ENCODE measurements around the gene ROR2.
"Not testable (repeated sequence)": the region's sequence is repeated elsewhere in the genome, so short reads cannot be mapped to it uniquely, and the experiment has no call there.

The ROR2 gene

DNA sequence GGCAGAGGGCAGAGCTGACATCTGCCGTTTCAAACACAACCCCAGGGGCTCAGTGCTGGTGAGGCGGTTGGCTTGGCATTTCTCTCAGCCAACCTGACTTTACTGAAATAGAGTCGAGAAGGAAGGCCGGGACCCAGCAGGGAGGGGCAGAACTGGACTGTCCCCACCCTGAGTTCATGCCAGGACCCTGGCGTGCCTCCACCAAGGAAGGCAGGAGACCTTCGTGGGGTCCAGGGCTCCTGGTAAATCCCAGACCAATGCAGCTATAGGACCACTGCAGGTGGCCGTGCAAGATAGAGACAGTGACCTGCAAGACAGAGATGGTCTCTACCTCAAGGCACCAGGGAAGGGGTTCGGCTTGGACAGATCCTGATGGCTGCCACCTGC lies 132.9 kb downstream of the ROR2 start:
- no peak for DNase-seq (ENCODE audit: low read depth)

DNA sequence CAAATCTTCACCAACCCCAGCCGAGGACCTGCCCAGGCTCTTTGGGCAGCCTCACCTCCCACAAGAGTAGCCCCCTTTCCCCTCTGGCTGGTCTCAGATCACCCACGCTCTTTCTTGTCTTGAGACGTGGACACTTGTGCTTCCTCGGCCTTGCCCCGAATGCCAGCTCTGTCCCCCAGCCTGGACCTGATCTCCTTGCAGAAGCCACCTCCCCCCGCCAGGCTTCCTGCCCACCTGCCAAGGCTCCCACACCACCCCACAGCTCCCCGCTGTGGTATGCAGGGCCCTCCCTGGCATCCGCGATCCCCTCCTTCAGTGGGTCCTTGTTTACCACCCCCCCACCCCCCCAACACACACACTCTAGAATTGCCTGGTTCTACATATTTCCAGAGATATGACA lies 133.7 kb downstream of the ROR2 start:
- no peak for DNase-seq (ENCODE audit: low read depth)

DNA sequence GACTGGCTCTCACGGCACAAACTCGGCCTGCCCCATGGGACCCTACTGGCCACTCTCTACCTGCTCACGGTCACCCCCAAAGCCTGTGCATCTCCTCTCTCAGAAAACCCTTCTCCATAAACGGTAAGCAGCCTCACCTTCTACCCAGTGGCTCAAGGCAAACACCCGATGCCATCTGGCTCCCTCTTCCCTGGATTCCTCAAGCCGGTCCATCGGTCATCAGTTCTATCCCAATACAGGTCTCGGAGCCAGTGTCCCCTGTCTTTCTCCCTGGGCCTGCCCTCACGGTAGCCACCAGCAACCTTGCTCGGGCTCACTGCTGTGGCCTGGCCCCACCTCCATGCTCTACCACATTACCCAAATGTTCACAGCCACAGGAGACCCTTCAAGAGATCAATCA lies 134.1 kb downstream of the ROR2 start:
- no peak for DNase-seq (ENCODE audit: low read depth)

DNA sequence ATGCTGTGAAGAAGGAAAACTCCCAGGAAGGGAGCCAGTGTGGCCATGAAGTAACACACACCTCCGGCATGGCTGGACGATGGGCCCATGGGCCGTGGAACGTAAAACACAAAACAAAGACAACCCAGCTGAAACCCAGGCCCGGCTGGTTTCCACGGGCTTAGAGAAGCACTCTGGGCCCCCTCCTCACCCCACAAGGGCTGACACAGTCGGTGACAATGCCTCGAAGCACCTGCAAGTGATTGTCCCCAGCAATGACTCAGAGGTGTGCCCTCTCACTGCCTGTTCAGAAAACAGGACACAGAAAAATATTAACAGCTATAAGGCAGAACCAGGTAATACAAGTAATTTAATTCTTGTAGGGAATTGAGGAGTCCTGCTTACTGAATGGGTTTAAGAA lies 135.3 kb downstream of the ROR2 start:
- no peak for DNase-seq (ENCODE audit: low read depth)

DNA sequence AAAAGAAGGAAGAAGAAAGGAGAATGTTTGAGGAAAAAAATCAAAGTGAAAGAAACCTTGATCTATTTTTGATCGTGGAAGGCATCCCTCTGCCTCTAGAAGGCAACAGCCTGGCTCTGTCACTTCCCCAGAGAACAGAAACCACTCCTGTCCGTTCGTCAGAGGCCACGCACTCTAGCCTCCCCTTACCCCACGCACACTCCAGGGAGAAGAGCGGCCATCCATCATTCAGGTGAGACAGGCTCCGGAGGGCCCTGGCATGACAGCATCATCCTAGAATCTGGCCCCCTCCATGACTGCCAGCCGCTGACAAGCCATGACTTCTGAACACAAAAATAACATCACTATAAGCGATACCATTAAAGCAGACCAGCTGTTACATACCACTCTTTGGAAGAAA lies 135.8 kb downstream of the ROR2 start:
- DNase-seq (ENCODE audit: low read depth): no peak

DNA sequence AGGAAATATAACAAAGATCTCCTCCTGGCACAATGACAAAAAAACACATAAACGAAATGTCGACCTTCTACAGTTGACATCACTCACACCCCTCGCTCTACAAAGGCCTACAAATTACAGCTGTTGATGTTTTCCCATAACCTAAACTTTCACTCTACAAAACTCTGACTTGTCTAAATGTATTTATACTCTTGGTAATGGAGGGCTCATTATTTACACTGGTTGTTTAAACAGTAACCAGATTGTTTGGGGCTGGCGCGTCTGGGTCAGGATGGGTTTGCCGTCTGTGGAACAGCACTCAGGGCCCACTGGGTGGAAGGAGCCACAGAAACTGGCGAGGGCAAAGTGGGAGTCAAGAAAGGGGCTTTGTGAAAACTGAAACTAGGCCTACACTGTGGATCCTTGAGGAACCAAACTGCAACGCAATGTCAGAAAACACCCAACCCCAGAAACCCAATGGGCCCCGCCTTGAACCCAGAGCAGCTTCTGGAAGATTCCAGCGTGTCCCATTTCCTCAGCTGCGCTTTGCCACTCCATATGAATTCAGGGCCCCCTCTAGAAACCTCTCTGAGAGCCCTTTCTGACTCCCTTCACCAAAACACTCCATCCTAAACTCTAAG lies 136.7 kb downstream of the ROR2 start:
- no peak for DNase-seq (ENCODE audit: low read depth)

DNA sequence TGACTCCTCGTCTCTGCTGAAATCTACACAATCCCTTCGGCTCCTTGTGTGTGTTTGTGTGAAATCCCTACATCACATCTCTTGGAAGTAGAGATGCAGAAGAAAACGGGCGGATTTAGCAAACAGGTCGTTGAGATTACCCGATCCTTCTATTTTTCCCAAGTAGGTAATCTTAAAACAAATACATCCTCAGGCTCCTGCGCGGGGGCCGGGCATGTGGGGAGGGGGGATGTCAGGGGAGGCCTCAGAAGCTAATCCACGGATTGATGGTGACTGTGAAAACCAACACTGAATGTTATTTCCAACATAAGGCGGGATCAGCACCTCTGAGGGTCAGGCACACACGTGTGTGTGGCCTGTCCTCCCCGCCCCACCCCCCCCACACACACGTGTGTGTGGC lies 137.8 kb downstream of the ROR2 start:
- no peak for DNase-seq (ENCODE audit: low read depth)

DNA sequence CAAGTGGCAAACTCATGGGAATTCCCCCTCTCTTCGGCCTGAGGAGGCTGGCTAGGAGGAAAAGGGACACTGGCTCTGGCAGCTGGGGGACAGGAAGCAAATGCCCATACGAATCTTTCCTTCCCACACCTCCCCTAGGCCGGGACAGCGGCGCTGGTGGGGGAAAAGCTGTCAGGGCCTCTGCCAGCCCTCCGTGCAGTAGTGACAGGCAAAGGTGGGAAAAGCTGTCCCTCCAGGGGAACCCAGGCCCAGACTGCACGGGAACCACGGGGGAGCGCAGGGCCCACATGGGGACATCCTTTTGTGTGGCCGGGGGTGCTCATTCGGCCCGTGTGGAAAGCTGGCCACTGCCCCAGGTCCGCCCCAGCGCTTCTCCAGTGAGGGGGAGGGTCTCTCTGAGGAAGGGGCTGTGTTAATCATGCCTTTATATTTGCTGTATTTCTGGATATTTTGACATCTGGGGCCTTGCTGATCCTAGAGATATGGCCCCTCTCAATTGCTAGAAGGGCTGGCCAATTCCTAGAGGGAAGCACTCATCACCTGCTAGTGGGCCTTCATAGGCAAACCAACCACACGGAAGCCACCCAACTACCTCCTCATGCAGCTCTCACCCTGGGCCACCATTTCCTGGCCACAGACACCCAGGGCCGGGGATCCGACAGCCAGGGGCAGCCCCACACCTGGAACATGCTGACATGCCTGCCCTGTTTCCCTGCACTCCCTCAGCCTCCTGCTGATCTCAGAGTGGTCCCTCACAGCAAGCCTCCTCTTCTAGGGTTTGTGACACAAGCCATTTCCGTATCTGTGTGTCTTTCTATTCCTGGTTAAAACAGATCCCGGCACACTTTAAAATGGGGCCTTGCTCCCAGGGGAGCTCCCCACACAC lies 138.8 kb downstream of the ROR2 start:
- DNase-seq (ENCODE audit: low read depth): no peak

DNA sequence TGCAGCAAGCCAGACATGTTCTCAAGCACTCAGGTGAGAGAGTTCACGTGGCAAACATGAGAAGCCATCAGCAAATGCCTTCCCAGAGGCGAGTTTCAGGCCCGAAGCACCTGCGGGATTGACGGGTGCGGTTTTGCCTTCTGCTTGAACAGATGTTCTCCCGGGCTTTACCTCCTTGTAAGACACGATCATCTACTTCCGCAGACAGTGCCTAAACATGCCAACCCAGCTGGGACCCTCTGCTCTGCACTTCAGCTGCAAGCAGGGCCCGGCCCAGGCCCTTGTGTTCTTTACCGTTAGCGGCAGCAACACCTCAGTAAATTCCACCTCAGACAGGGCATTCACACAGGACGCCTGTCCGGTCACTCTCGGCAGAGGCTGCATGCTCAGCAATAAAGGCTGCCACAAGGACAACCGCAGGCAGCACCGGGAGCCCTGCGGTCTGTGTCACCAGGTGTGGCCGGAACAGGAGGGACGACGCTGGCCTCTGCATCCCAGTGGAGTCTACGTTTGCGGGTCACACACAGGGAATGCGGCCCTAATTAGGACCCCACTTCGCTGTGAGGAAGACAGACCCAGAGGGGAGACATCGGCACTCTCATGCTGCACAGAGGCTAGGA lies 139.6 kb downstream of the ROR2 start:
- DNase-seq (ENCODE audit: low read depth): no peak

DNA sequence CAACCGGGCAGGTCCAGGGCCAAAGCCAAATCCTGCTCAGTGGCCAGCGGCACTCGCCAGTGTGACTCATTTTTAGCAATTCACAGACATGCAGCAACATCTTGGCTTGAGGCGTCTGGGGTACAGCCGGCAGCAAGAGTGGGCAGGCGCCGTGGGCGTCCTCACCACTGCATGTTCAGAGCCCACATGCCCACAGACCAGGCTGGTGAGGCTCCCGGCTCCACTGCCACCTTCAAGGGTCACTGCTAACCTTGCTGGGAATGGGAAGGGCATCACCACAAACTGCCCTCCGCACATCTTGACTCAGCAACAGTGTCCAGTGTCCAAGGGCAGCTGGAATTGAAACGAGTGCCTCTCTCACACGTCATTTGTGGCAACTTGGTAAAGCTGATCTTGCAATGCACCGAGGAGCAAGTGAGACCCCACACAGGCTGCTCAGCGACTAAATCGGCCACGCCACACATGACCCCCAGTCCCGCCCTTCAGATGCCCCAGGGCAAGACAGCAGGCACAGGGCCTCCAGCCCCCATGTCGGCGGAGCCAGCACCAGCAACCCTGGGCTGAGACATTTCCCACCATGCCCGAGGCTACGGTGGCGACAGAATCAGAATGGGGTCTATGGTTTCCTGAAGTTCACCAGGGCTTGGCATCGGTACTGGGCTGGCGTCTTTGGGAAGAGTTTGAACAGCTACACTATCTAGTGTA lies 140.3 kb downstream of the ROR2 start:
- DNase-seq (ENCODE audit: low read depth): no peak

DNA sequence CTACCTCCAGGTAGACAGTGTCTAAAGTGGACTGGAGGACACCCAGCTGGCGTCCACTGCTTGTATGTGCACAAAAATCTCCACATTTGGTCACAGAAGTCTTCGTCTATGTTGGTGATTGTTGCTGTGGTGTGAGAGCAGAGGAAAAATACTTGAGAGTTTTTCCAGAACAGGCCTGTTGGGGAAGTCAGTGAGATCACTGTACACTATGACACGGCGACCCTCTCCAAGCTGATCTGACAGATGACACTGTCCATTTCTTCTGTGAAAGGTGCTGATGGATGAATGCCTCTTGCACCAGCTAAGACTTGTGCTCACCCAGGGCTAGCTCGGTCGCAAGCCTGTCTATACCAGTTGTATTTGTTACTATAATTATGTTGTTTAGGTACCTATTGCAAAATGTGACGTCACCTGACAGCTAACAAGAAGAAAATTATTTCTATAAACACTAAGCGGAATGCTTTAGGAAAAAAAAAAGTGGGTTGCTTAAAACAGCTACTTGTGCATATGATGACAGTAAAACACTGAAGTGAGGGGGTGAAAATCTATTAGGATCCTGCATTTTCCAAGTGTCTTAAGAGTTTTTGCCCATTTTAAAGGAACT lies 142.3 kb downstream of the ROR2 start:
- no peak for DNase-seq (ENCODE audit: low read depth)

DNA sequence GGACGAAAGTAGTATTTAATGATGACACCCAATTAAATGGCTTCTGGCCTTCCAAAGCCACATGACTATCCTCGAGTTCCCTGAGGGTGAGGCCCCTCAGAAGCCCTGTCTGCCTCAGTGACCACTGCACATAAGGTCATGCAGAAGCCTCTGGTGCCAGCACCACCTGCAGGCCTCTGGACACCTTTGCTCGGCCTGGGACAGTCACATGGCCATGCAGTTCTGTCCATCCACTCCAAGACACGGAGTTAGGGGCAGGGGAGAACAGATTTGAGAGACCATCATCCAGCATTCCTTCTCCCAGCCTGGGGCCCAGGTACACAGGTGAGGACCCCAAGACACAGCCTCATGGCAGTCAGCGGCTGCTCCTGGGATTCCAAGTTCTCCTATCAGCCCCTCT lies 145.0 kb downstream of the ROR2 start:
- no peak for DNase-seq (ENCODE audit: low read depth)

DNA sequence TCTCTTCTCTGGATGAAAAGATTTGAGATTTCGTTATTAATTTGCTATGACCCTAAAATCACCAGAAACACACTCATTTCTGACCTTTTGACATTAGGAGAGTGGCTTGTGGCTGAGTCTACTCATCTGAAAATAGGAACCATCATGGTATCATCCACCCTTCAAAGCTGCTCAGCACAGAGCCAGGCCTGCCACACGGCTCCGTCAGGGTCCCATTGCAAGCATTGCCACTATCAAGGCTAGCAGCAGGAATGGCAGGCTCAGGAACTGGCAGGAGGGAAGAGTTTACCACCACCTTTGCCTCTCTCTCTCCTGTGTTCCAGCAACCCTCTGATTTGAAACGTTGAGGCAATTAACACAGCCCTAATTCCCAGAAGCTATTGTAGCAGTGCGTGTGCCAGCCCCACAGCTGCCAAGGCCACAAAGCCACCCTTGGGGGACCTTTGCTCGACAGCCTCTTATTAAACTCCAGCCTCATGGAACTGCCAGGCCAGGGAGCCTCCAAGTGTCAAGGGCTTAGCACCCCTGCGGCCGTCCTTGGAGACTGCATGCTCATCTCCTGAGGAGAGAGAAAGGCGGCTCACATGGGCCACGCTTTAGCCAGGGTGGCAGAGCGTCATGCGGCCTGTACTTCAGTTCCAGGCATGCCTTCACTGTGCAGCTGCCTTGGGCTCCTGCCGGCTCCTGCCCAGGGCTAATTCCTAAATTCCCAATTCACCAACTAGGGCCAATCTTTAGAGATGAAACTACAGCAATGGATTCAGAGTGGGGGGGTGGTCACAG lies 145.9 kb downstream of the ROR2 start:
- no peak for DNase-seq (ENCODE audit: low read depth)

DNA sequence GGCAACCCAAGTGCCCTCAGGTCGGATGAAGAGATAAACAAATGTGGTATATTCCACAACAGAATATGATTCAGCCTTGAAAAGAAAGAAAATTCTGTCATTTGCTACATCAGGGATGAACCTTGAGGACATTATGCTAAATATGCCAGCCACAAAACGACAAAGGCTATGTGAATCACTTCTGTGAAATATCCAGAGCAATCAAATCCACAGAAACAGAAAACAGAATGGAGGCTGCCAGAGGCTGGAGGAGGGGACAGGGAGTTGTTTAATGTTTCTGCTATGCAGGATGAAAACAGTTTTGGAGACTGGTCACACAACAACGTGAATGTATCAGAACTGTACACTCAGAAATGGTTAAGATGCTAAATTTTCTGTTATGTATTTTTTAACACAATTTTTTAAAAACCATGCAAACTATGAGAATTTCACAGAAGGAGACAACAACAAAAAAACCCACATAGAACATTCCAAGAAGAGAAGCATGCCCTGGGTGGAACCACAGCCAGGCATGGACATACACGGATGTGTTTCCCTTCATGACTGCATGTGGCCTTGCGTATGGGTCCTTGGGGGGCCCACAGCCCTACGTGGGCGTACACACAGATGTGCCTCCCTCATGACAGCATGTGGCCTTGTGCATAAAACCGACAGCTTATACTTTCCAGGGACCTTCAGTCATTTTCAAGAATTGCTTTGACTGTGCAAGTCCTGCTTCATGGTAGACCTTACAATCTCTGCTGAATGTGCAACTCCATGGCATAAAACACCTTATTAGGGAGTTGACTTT lies 146.7 kb downstream of the ROR2 start:
- DNase-seq (ENCODE audit: low read depth): no peak

DNA sequence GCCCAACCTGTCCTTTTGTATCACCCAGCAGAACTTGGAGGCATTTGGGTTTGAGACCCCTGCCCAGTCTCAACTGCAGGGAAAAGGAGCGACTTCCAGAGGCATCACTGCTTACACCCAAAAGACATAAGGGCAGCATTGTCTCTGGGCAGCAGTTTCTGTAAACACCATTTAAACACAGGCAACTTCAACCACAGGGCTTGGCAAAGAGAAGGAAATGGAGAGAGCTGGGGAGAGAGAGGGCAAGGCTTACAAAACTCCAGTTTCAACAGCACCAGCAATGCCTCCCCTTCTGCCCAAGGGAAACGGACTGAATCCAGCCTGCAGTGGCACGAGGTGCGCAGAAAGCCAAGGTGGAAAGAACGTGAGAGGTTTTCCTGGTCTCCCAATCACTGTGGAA lies 147.6 kb downstream of the ROR2 start:
- DNase-seq (ENCODE audit: low read depth): no peak

DNA sequence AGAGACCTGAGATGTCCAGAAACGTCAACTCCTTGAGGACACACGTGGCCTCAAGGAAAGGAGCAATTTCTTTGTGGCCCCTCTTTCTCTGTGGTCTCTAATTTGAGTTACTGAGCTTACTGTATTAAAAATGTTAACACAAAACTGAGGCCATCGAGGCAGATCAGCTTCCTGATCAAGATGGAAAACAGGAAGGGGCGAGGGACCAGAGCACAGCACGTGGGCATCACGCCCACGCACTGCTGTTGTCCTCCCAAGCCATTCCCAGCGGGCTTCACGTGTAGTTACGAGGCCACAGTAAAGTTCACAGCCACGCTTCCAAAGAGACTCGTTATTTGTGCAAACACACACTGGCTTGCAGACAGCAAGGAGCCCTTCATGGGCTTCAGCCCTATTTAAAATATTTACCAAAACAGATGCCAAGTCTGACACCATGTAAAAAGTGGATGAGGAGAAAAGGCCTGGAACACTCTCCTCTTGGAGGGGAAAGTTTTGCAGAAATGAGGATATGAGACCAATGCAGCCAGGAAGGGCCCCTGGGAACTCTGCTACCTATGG lies 149.5 kb downstream of the ROR2 start:
- no peak for DNase-seq (ENCODE audit: low read depth)

DNA sequence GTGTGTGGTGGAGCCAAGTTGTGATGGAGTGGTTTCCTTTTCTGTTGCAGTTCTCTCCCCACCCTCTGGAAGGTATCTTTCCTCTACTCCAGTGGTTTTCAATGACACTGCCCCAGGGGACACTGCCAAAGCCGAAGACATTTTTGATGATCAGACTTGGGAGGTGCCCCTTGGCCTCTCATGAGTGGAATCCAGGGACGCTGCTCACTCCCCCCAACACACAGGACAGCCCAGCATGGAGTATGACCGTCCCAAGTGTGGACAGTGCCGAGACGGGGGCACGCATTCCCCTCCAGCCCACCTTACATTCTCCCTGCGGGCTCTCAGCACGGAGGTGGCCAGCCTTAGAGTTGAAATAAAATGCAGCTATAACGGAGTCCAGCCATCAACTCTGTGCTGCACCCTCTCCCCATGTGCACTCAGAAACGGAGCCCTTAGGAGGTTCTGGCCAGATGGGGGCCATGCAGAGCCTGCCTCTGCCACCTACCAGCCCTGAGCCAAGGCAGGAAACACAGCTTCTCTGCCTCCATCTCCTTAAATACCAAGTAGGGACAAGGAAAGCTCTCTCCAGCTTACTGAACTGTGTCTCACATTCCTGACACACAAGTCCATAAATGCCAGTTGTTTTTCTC lies 150.8 kb downstream of the ROR2 start:
- DNase-seq (ENCODE audit: low read depth): no peak

DNA sequence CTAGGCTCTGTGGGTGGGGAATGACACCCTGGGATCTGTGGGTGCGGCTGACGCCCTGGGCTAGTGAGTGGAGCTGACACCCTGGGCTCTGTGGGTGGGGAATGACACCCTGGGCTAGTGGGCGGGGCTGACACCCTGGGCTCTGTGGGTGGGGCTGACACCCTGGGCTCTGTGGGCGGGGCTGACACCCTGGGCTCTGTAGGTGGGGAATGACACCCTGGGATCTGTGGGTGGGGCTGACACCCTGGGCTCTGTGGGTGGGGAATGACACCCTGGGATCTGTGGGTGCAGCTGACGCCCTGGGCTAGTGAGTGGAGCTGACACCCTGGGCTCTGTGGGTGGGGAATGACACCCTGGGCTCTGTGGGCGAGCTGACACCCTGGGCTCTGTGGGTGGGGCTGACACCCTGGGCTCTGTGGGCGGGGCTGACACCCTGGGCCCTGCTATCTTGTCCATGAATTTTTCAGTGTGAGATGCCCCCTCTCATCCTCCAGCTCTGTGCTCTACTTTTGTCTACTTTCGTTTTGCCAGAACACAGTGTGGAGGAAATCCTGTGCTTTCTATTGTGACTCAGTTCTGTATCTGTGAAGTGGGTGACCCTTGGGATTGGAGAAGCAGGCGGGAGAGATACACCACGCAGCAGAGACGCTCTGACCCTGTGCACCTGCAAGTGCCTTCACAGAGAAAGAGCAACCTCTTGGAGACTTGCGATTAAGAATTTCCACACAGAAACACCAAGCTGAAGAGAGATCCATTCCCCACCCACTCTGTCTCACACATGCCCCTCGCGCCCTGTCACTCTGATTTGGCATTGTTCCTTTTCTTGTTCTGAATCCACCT lies 151.5 kb downstream of the ROR2 start:
- DNase-seq (ENCODE audit: low read depth): peak; percentile 41

DNA sequence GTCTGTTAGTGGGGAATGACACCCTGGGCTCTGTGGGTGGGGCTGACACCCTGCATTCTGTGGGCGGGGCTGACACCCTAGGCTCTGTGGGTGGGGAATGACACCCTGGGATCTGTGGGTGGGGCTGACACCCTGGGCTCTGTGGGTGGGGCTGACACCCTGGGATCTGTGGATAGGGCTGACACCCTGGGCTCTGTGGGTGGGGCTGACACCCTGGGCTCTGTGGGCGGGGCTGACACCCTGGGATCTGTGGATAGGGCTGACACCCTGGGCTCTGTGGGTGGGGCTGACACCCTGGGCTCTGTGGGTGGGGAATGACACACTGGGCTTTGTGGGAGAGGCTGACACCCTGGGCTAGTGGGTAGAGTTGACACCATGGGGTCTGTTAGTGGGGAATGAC lies 152.5 kb downstream of the ROR2 start:
- DNase-seq (ENCODE audit: low read depth): not testable (repeated sequence)
